ENCODE measurements around the gene MPL. TPM values are rescaled to one million over a fixed set of nuclear protein-coding genes. Genes with fewer than 3 reads are reported as not detected.

MPL gene
- polyA plus RNA-seq, 1 experiment = not detected

- no peak overlapping the region for H3K27ac ChIP-seq (ENCODE audit: low read depth, low read length)
- TF ChIP-seq, protein P1, sequence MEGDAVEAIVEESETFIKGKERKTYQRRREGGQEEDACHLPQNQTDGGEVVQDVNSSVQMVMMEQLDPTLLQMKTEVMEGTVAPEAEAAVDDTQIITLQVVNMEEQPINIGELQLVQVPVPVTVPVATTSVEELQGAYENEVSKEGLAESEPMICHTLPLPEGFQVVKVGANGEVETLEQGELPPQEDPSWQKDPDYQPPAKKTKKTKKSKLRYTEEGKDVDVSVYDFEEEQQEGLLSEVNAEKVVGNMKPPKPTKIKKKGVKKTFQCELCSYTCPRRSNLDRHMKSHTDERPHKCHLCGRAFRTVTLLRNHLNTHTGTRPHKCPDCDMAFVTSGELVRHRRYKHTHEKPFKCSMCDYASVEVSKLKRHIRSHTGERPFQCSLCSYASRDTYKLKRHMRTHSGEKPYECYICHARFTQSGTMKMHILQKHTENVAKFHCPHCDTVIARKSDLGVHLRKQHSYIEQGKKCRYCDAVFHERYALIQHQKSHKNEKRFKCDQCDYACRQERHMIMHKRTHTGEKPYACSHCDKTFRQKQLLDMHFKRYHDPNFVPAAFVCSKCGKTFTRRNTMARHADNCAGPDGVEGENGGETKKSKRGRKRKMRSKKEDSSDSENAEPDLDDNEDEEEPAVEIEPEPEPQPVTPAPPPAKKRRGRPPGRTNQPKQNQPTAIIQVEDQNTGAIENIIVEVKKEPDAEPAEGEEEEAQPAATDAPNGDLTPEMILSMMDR (IDR thresholded peaks at IDR 0.05; ENCODE audit: low read depth, low read length) = no peak
- H3K4me3 ChIP-seq (ENCODE audit: low read depth, low read length) = no peak overlapping the region
- POLR2A ChIA-PET = no interaction called here
- DNase-seq (ENCODE audit: low read depth, low spot score) = no peak
- CTCF ChIA-PET = interaction anchor here (0.7 to 1.0 kb wide), 2 partner anchors 73 to 155 kb away, joined by 3 to 4 read pairs; partner anchors contain the start of gene HYI
- H3K9me3 ChIP-seq (ENCODE audit: control insufficient read depth, insufficient read depth, low read length) = no peaks in the 10 kb centered on the region
- no peaks in the 10 kb centered on the region for H3K27me3 ChIP-seq (ENCODE audit: control insufficient read depth, insufficient read depth, low read length)
Observed at GRCh38 chr1:43381612-43382011, 44.0 kb downstream of the MPL start.

- H3K9me3 ChIP-seq (ENCODE audit: control insufficient read depth, insufficient read depth, low read length) = no peaks in the 10 kb centered on the region
- no peak overlapping the region for H3K27ac ChIP-seq (ENCODE audit: low read depth, low read length)
- POLR2A ChIA-PET = interaction anchor here (1.0 kb wide), 1 partner anchor 14 kb away, joined by 3 read pairs; the partner anchor contains the start of gene ELOVL1
- H3K27me3 ChIP-seq (ENCODE audit: control insufficient read depth, insufficient read depth, low read length) = no peaks in the 10 kb centered on the region
- DNase-seq (ENCODE audit: low read depth, low spot score) = no peak
- CTCF ChIA-PET = interaction anchor here (0.7 to 1.5 kb wide), 3 partner anchors 72 to 155 kb away, joined by 3 to 4 read pairs (median 3); partner anchors contain the start of gene HYI
- H3K4me3 ChIP-seq (ENCODE audit: low read depth, low read length) = no peak overlapping the region
- TF ChIP-seq, protein P1 (IDR thresholded peaks at IDR 0.05; ENCODE audit: low read depth, low read length) = no peak
Observed at GRCh38 chr1:43382027-43382779, 44.6 kb downstream of the MPL start.

DNA sequence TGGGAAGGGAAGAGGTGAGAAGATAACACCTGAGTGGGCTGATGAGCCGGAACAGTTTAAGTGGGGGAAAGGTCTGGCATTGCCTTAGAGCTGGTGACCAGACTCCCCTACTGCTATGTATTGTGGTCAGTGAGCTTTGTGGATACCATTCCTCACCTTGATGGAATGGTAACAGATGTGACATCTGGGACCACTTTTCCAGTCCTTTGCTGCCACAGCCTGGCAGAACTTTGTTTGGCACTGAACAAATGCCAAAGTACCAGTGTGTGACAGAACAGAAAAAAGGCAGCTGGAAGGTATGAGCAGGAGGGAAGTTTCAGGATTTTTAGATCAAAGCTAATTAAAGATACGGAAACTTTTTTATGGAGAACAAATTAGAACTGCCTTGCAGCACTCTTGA, 45.8 kb downstream of the MPL start:
- ChIA-PET CTCF (interaction anchor here (1.2 to 1.5 kb wide), 2 partner anchors 144 to 156 kb away, joined by 3 read pairs; no protein-coding TSS in a partner anchor), POLR2A (interaction anchor here (0.8 to 1.0 kb wide), 3 partner anchors 15 to 154 kb away, joined by 3 to 4 read pairs (median 3); partner anchors contain the start of gene ELOVL1)
- TF ChIP-seq, protein P1 (IDR thresholded peaks at IDR 0.05; ENCODE audit: low read depth, low read length) = peak; percentile 10; the same call in 1 of the 2 replicates
- H3K27ac ChIP-seq (ENCODE audit: low read depth, low read length) = no peak overlapping the region
- no peaks in the 10 kb centered on the region for H3K9me3 ChIP-seq (ENCODE audit: control insufficient read depth, insufficient read depth, low read length)
- DNase-seq (ENCODE audit: low read depth, low spot score) = no peak
- no peak overlapping the region for H3K4me3 ChIP-seq (ENCODE audit: low read depth, low read length)
- H3K27me3 ChIP-seq (ENCODE audit: control insufficient read depth, insufficient read depth, low read length) = no peaks in the 10 kb centered on the region

GRCh38 chr1:43386676-43387075, 49.1 kb downstream of the MPL start:
- DNase-seq (ENCODE audit: low read depth, low spot score) = no peak
- Histone ChIP-seq H3K27me3 (ENCODE audit: control insufficient read depth, insufficient read depth, low read length) (no peaks in the 10 kb centered on the region), H3K9me3 (ENCODE audit: control insufficient read depth, insufficient read depth, low read length) (no peaks in the 10 kb centered on the region), H3K4me3 (ENCODE audit: low read depth, low read length) (no peak overlapping the region), H3K27ac (ENCODE audit: low read depth, low read length) (no peak overlapping the region)
- TF ChIP-seq, protein P1 (IDR thresholded peaks at IDR 0.05; ENCODE audit: low read depth, low read length) = no peak
- ChIA-PET POLR2A (no interaction called here), CTCF (interaction anchor here (4.4 kb wide), 1 partner anchor 160 kb away, joined by 16 read pairs; no protein-coding TSS in a partner anchor)

Data from AG04450 (cell line).